Transverse colon (tissue), 4 donors: Measurements from ENCODE around the gene ANKRD44. TPM values are rescaled to one million over a fixed set of nuclear protein-coding genes. Genes with fewer than 3 reads are reported as not detected.

Source experiments
- DNase-seq: peaks from one replicate; pipeline ENCODE4 v3.0.0-alpha.2; 2019
- H3K27ac ChIP-seq, 4 donors: fragments of 200-600 bp; sonication (generic); 2 replicates each; pipeline ENCODE4 v1.5.1; 2016 to 2018; ENCODE audit warnings: inconsistent platforms in 4 of 4
- H3K27me3 ChIP-seq: fragments of 200-600 bp; sonication (generic); 2 replicates; pipeline ENCODE4 v1.5.1; 2017; ENCODE audit warnings: inconsistent platforms
- H3K36me3 ChIP-seq, 4 donors: fragments of 200-600 bp; sonication (generic); 2 replicates each; pipeline ENCODE4 v1.5.1; 2017 to 2019; ENCODE audit warnings: inconsistent platforms in 4 of 4
- H3K4me1 ChIP-seq, 4 donors: fragments of 200-600 bp; sonication (generic); 2 replicates each; pipeline ENCODE4 v1.5.1; 2017 to 2020; ENCODE audit warnings: inconsistent platforms in 4 of 4
- H3K4me3 ChIP-seq, 4 donors: fragments of 200-600 bp; sonication (generic); 1 replicate in 1 of 4; 2 replicates in 3 of 4; pipeline versions ENCODE4 v1.5.1 to v1.6.1; 2017 to 2019; ENCODE audit warnings: inconsistent platforms in 4 of 4
- H3K9me3 ChIP-seq, 2 donors: fragments of 200-600 bp; sonication (generic); 2 replicates each; pipeline ENCODE4 v1.5.1; 2017 to 2019; ENCODE audit warnings: inconsistent platforms in 2 of 2
- CTCF ChIP-seq, 5 experiments: fragments of 200-600 bp in 3 of 5; fragments of 450-650 bp in 2 of 5; sonication (generic) in 3 of 5; IDR thresholded peaks; 1 replicate in 2 of 5; 2 replicates in 3 of 5; pipeline ENCODE4 v1.5.1; 2016 to 2017; ENCODE audit warnings: antibody characterized with exemption in 5 of 5, inconsistent platforms in 3 of 5, mild to moderate bottlenecking in 2 of 5, moderate library complexity in 1 of 5
- EP300 ChIP-seq: sonication (generic); formaldehyde crosslinking; IDR thresholded peaks from one replicate; pipeline ENCODE4 v1.6.1; 2017; ENCODE audit warnings: antibody characterized with exemption, low read depth
- POLR2A ChIP-seq: fragments of 450-650 bp; IDR thresholded peaks from one replicate; pipeline ENCODE4 v1.6.1; 2016; ENCODE audit warnings: antibody characterized with exemption, mild to moderate bottlenecking, moderate library complexity
- POLR2AphosphoS5 ChIP-seq, 3 donors: sonication (generic); formaldehyde crosslinking; IDR thresholded peaks; one replicate each; pipeline ENCODE4 v1.6.1; 2016; ENCODE audit warnings: antibody characterized with exemption in 3 of 3
- WGBS, 2 donors: methylation state at CpG; one replicate each; pipeline ENCODE4 v1.1.5; 2018; ENCODE audit warnings: low coverage in 1 of 2; 5-methylcytosine and 5-hydroxymethylcytosine counted together
- in situ Hi-C, 4 donors: fragments of 200-750 bp; cut with MboI; loops; one replicate each; pipeline versions ENCODE4 v1.15.0 to v1.15.1; 2017; ENCODE audit warnings: low sequenced_read_pairs in 3 of 4, low pct_ligation_motif_present in 1 of 4, low pct_unique_long_range_greater_than_20kb in 1 of 4
- intact Hi-C: fragments of 100-400 bp; cut with DNase I; formaldehyde crosslinking; loops from one replicate; pipeline ENCODE4 v1.15.1; 2023; ENCODE audit warnings: low total_unique reads
- total RNA-seq, 4 donors: library from RNA; depleted of rRNA; stranded (reverse); fragments of >200 nt; gene quantifications; one replicate each; pipeline ENCODE4 v1.1.0, GENCODE V29; 2016

ANKRD44 gene
- total RNA-seq, 4 donors from 2014 or later = 13.9 to 46.8 (median 27.5) TPM

DNA sequence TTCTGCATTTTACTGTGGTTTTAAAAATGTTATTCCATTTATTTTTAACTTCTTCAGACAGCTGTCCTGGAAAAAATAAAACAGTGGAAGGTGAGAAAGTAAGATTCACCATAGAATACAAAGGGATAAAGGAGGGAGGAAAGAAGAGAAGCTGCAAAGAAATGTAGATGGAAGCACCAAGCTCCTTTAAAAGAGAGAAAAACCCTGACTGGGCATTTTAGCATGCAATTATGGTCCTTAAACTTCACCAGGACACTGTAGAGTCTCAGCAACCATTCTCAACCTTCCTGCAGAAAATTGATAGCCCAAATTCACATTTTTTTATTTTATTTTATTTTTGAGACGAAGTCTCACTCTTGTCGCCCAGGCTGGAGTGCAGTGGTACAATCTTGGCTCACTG, 11.6 kb upstream of the ANKRD44 start:
- Histone ChIP-seq H3K4me3 (no peak overlapping the region), H3K27me3 (no peaks in the 10 kb centered on the region), H3K9me3 (no peaks in the 10 kb centered on the region), H3K4me1 (no peaks in the 10 kb centered on the region), H3K36me3 (no peaks in the 10 kb centered on the region), H3K27ac (no peak overlapping the region)
- DNase-seq = no peak
- TF ChIP-seq POLR2A (no peak), POLR2AphosphoS5 (IDR thresholded peaks at IDR 0.05) (no peak), EP300 (no peak), CTCF (IDR thresholded peaks at IDR 0.05) (no peak)
- in situ Hi-C loops (loop anchor here in 2 of 4 donors (25.0 kb wide), 2 partner anchors 135 to 210 kb away; no protein-coding TSS in a partner anchor), intact Hi-C loops (no loop called here)
- WGBS, 2 donors = 83 to 95% methylated on average over 2 of the region's 2 CpGs

DNA sequence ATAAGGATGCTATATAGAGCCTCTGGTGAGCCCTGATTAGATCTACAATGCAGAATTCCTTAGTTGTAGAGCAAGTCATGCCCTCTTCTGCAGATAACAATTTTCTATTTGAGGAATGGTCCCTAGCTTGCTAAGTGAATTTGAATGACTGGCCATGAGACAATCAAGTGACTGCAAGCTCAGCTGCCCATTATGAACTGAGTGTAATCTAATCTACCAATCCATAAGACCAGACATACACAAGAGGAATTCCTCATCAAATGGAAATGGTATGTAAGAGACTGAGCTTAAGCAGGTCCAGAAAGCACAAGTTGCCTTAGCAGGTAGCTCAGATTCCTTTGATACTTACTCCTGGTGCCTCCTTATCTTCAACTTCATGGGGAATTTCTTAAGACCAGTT, 4.8 kb upstream of the ANKRD44 start:
- no peaks in the 10 kb centered on the region for H3K36me3 ChIP-seq
- in situ Hi-C loops = loop anchor here in 3 of 4 donors (10.0 to 25.0 kb wide), 3 partner anchors 128 to 203 kb away; no protein-coding TSS in a partner anchor
- H3K4me1 ChIP-seq = peaks cover 0 to 9% (median 3%) of the 10 kb centered on the region in 4 donors
- no peak overlapping the region for H3K27ac ChIP-seq
- intact Hi-C loops = no loop called here
- no peaks in the 10 kb centered on the region for H3K27me3 ChIP-seq
- no peak overlapping the region for H3K4me3 ChIP-seq
- TF ChIP-seq POLR2A (no peak), EP300 (no peak), CTCF (IDR thresholded peaks at IDR 0.05) (no peak), POLR2AphosphoS5 (IDR thresholded peaks at IDR 0.05) (no peak)
- no peak for DNase-seq
- no peaks in the 10 kb centered on the region for H3K9me3 ChIP-seq

- TF ChIP-seq EP300 = no peak
- no peak for TF ChIP-seq POLR2A
- TF ChIP-seq CTCF (IDR thresholded peaks at IDR 0.05) = no peak
- no peak for TF ChIP-seq POLR2AphosphoS5 (IDR thresholded peaks at IDR 0.05)
- intact Hi-C loops = no loop called here
- Histone ChIP-seq H3K4me3 (no peak overlapping the region), H3K27me3 (no peaks in the 10 kb centered on the region), H3K27ac (no peak overlapping the region), H3K9me3 (no peaks in the 10 kb centered on the region), H3K4me1 (peaks cover under 1 to 9% (median 6%) of the 10 kb centered on the region in 4 donors), H3K36me3 (no peaks in the 10 kb centered on the region)
- in situ Hi-C loops = loop anchor here (5.0 to 25.0 kb wide), 6 partner anchors 120 to 200 kb away; no protein-coding TSS in a partner anchor
- no peak for DNase-seq
- 90 to 91% methylated on average over 3 of the region's 3 CpGs for WGBS, 2 donors
Observed at GRCh38 chr2:197312186-197312585, 1.6 kb upstream of the ANKRD44 start.

GRCh38 chr2:197311421-197312033, 947 bp upstream of the ANKRD44 start:
- TF ChIP-seq EP300 (no peak), CTCF (IDR thresholded peaks at IDR 0.05) (no peak), POLR2A (no peak), POLR2AphosphoS5 (IDR thresholded peaks at IDR 0.05) (no peak)
- intact Hi-C loops (loop anchor here (2.0 kb wide), 1 partner anchor 197 kb away; no protein-coding TSS in a partner anchor), in situ Hi-C loops (loop anchor here (5.0 to 25.0 kb wide), 6 partner anchors 119 to 199 kb away; no protein-coding TSS in a partner anchor)
- H3K27me3 ChIP-seq = no peaks in the 10 kb centered on the region
- no peaks in the 10 kb centered on the region for H3K9me3 ChIP-seq
- H3K36me3 ChIP-seq = no peaks in the 10 kb centered on the region
- H3K4me1 ChIP-seq = peaks cover 6 to 14% (median 6%) of the 10 kb centered on the region in 4 donors
- no peak overlapping the region for H3K4me3 ChIP-seq
- no peak for DNase-seq
- H3K27ac ChIP-seq = peak overlapping the region in 3 of 4 donors; percentile 82 to 88 (median 87)
- 60% methylated on average over 6 of the region's 6 CpGs; no CpG with 5 or more reads in 1 of the 2 donors for WGBS, 2 donors
